GM21723 (cell line): ENCODE data around the gene RAD9A.
"Not testable (repeated sequence)": the region's sequence is repeated elsewhere in the genome, so short reads cannot be mapped to it uniquely, and the experiment has no call there.

Experiments
- ATAC-seq: cut with Tn5 transposase; IDR thresholded peaks from one replicate; pipeline ENCODE4 v1.9.1; 2021; ENCODE audit warnings: mild to moderate bottlenecking, moderate library complexity; ENCODE audit not compliant: unreplicated experiment

The RAD9A gene

GRCh38 chr11:67421430-67422031 lies 29.7 kb downstream of the RAD9A start:
- ATAC-seq: no peak

DNA sequence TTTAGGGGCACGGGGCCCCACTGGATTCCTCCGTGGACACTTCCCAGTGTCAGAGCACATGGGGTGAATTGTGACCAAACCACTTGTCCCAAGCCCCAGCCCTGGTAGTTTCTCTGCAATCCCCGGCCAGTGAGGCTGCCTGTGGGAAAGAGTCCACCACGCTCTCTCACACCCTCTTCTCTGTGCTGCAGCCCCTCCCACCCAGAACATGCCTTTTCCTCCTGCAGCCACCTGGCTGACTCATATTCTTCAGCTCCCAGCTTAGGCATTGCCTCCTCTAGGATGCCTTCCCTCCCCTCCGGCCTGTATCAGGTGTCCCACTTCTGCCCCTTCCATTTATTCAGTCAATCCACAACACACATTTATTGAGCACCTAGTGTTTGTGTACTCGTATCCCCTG lies 31.1 kb downstream of the RAD9A start:
- no peak for ATAC-seq

DNA sequence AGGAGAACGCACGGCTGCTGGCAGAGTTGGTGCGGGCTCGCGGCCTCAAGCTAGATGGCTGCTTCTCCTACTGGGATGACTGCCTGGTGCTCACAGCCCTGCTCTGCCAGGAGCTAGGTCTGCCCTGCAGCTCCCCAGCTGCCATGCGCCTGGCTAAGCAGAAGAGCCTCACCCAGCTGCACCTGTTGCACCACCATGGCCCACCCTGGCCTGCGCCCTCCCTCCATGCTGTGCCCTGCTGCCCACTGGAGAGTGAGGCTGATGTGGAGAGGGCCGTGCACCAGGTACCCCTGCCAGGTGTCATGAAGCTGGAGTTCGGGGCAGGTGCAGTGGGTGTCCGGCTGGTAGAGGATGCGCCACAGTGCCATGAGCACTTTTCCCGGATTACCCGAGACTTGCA lies 31.7 kb downstream of the RAD9A start:
- no peak for ATAC-seq

DNA sequence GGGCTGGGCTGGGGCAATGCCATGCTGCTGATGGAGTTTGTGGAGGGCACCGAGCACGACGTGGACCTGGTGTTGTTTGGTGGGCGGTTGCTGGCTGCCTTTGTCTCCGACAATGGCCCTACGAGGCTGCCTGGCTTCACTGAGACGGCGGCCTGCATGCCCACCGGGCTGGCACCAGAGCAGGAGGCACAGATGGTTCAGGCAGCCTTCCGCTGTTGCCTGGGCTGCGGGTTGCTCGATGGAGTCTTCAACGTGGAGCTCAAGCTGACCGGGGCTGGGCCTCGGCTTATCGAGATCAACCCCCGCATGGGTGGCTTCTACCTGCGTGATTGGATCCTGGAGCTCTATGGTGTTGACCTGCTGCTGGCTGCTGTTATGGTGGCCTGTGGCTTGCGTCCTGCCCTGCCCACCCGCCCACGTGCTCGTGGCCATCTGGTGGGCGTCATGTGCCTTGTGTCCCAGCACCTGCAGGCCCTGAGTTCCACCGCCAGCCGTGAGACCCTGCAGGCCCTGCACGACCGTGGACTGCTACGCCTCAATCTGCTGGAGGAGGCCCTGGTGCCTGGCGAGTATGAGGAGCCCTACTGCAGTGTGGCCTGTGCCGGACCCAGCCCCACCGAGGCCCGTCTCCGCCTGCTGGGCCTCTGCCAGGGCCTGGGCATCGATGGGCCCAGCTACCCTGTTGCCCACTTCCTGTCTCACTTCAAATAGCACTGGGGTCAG lies 32.3 kb downstream of the RAD9A start:
- ATAC-seq: no peak

- not testable (repeated sequence) for ATAC-seq
Observed at GRCh38 chr11:67427364-67427859, 35.6 kb downstream of the RAD9A start.

DNA sequence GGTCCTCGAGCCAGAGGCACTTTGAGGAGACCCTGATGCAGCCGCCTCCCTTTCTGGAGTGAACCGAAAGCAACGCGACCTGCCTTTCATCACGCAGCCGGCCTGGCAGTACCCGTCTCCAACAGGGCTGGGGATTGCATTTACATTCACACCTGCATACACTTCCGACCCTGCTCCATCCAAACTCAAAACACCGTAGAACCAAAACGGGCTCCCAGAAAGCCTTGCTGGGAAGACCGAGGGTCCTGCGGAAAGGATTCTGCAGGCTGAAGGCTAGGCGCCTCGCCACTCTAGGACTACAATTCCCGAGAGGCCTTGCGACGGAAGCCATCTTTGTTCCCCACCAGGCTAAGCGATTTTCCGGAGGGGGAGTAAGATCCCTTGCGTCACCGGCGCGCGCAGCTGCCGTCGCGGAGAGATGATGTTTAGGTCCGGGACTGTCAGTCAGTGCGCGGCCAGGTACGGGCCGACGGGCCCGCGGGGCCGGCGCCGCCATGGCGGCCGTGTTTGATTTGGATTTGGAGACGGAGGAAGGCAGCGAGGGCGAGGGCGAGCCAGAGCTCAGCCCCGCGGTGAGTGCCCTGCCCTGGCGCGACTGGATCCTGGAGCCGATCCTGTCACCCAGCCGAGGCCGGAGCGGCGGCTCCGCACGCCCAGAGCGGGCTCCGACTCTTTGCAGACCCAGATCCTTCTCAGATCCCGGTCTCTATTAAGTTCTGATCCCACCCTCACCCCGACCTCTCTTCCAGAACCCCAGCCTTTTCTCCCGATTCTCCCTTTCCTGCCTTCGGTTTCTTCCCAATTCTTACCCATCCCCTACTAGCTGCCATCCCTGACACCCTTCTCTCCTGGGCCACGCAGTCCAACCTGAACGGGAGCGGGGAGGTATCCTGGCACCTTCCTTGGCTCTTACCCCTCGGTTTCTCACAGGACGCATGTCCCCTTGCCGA lies 36.5 kb downstream of the RAD9A start, which contains the start of gene RPS6KB2:
RPS6KB2 (plus strand) TSS at position 443 of the 950 bp plus-strand sequence; CDS start at position 495, 52 bp downstream.
- ATAC-seq: peak; percentile 67

GRCh38 chr11:67429038-67429668 lies 37.4 kb downstream of the RAD9A start:
- ATAC-seq: no peak

DNA sequence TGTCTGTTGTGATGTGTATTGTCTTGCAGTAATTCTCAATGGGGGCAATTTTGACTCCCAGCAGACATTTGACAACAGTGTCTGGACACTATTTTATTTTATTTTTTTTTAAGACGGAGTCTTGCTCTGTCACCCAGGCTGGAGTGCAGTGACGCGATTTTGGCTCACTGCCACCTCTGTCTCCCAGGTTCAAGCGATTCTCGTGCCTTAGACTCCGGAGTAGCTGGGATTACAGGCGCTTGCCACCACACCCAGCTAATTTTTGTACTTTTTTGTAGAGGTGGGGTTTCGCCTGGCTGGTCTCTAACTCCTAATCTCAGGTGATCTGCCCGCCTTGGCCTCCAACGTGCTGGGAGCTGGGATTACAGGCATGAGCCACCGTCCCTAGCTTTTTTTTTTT lies 37.9 kb downstream of the RAD9A start:
- ATAC-seq: no peak

DNA sequence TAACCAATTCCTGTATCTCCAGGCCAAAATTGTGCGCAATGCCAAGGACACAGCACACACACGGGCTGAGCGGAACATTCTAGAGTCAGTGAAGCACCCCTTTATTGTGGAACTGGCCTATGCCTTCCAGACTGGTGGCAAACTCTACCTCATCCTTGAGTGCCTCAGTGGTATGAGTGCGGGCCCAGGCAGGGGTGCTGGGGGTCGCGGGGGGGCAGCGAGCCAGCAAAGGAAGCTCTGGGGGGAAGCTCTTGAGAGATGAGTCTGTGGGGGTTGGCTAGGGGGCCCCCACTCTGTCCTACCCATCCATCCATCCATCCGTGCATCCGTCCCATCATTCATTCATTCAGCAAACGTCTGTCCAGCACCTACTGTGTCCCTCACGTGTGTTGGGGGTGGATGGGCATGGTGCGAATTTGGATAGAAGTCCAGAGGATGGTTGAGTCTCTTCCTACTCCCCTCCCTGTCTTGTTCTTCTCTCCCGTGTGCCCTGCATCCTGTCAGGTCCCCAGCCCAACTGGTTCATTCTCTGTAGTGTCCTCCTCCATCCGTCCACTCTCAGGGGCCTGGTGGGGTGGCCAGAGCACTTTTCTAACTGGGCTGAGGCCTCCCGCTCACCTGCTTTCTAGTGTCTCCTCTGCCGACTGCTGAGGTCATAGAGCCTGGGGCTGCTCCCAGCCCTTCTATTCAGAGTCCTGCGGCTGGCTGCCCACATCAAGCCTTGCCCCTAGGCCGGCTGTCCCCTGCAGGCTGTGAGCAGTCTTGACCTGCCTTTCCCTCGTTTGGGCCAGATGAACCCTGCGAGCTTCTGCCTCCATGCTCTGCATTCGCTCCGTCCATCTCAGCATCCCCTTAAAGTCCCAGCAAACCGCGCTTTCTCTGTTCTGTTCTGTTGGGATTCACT lies 39.8 kb downstream of the RAD9A start:
- ATAC-seq: no peak

DNA sequence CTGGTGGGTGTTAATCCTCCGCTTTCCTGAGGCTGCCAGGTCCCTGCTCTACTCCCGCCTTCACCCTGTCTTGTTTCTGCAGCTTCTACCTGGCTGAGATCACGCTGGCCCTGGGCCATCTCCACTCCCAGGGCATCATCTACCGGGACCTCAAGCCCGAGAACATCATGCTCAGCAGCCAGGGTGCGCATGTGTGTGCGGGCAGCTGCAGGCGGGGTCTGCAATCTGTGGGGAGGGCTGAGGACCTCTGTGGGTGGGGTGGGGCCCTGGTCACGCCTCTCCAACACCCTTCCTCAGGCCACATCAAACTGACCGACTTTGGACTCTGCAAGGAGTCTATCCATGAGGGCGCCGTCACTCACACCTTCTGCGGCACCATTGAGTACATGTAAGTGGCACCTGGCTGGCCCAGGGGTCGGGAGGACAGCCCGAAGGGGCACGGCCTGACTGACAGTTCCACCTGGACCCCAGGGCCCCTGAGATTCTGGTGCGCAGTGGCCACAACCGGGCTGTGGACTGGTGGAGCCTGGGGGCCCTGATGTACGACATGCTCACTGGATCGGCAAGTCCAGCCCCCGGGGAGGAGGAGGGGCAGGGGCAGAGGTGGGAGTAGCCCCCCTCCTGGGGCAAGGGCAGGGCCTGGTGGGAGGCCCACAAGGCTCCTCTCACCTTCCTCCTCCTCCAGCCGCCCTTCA lies 41.0 kb downstream of the RAD9A start:
- no peak for ATAC-seq

DNA sequence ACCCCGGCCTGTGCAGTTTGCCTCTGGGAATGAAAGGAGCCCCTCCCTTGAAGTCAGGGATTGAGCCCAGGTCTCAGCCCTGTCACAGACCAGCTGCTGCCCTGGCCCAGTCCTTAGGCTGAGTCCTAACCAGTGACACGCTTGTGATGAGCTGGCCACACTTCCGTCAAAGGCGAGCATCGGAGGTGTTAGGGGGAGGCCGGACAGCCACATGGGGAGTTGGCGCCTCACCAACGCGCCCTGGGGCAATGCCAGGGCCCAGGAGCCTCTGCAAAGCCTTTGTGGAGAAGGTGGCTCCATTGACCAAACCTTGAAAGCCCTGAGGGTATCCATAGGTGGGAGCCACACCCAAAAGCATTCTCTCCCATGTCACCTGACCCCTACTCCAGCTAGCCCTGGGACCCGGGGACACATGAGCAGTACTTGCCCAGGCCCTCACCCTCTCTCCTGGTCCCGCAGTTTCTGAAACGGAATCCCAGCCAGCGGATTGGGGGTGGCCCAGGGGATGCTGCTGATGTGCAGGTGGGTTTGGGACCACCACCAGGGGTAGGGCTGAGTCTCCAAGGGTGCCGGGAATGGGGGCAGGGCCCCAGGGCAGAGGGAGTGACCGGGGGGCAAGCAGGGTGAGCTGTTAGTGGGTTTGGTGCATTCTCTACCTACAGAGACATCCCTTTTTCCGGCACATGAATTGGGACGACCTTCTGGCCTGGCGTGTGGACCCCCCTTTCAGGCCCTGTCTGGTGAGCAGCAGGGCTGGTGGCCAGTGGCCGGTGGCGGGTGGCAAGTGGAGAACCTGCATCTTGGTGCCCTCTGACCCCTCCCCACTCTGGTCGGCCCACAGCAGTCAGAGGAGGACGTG lies 42.0 kb downstream of the RAD9A start:
- ATAC-seq: no peak

DNA sequence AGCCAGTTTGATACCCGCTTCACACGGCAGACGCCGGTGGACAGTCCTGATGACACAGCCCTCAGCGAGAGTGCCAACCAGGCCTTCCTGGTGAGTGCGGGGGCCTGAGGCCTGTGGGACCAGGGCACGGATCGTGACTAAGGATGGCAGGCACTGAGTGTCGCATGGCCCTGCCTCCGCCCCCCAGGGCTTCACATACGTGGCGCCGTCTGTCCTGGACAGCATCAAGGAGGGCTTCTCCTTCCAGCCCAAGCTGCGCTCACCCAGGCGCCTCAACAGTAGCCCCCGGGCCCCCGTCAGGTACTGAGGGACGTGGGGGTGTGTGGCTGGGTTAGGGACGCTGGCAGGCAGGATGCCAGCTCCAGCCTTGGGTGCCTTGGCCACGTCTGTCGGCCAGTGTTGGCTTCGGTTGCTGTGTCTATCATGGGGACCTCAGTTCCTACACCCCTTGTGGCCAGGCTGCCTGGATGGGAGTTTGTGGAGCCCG lies 42.7 kb downstream of the RAD9A start:
- ATAC-seq: no peak

DNA sequence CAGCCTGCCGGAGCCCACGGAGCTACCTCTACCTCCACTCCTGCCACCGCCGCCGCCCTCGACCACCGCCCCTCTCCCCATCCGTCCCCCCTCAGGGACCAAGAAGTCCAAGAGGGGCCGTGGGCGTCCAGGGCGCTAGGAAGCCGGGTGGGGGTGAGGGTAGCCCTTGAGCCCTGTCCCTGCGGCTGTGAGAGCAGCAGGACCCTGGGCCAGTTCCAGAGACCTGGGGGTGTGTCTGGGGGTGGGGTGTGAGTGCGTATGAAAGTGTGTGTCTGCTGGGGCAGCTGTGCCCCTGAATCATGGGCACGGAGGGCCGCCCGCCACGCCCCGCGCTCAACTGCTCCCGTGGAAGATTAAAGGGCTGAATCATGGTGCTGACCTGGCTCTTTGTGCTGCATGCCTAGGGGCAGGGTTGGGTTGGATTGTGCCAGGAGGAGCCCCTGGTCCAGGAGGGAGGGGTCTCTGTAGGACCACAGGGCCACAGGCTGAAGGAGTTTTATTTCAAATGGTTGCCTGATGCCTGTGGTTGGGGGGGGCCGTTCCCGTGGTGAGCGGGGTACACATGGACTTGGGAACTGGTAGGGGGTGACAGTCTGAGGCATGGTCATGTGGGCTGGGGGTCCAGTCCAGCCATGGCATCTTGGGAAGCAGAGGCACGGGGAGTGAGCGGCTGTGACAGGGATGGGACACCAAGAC lies 43.4 kb downstream of the RAD9A start:
- ATAC-seq: no peak

- ATAC-seq: no peak
Observed at GRCh38 chr11:67435727-67436458, 44.1 kb downstream of the RAD9A start.

DNA sequence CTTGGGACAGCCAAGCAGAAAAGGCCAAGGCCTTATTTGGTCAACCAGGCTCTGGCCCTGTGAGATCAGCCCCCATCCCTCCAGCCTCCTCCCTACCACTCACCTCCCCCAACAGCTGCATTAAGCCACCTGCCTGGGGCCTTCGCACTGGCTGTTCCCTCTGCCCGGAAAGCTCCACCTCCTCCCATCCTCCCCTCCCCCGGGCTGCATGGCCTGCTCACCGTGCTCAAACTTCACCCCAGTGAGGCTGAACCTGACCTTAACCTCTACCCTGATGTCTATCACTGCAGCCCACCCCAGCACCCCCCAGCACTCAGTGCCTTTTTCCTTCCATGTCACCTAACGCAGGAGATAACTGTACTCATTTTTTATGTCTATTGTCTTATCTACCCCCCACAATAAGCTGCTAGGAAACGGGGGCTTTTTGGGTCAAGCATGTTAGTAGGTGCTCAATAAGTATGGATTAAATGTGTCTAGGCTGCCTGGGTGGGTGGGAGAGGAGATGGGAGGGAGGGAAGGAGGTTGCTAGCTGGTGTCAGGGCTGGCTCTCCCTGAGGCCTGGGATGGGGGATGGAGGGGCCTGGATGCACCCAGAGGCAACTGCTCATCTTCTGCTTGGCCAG lies 44.8 kb downstream of the RAD9A start:
- peak; percentile 33 for ATAC-seq

GRCh38 chr11:67437082-67437808 lies 45.5 kb downstream of the RAD9A start, which contains the start of gene PTPRCAP:
TSS of gene PTPRCAP (minus strand) at chr11:67437682. CDS start at chr11:67437619, 63 bp downstream.
- ATAC-seq: no peak
